ENCODE results near the gene CARD16. TPM values are rescaled to one million over a fixed set of nuclear protein-coding genes. Genes with fewer than 3 reads are reported as not detected.

Gene CARD16
- total and polyA plus RNA-seq, 2 donors, result 33.9 to 75.7 TPM

GRCh38 chr11:104991994-104992393 lies 53.1 kb downstream of the CARD16 start:
- Histone ChIP-seq H3K27me3 (ENCODE audit: control insufficient read depth in 2 of 2, insufficient read depth in 1 of 2, low read length in 1 of 2) (no peaks in the 10 kb centered on the region), H3K9me3 (ENCODE audit: control insufficient read depth in 2 of 2, insufficient read depth in 1 of 2, low read length in 1 of 2) (no peaks in the 10 kb centered on the region), H3K27ac (ENCODE audit: low read depth in 1 of 2, low read length in 1 of 2) (no peak overlapping the region), H3K4me3 (ENCODE audit: low read length in 2 of 2) (no peak overlapping the region), H3K36me3 (ENCODE audit: control insufficient read depth in 2 of 2, insufficient read depth in 2 of 2, low read length in 1 of 2) (no peaks in the 10 kb centered on the region), H3K4me1 (ENCODE audit: control insufficient read depth in 2 of 2, insufficient read depth in 2 of 2, low read length in 2 of 2) (no peaks in the 10 kb centered on the region)
- WGBS, result 96% methylated on average over 4 of the region's 4 CpGs
- no peak for DNase-seq (ENCODE audit: low read depth in 6 of 9, low spot score in 9 of 9)

Other genes starting within 250 kb of the CARD16 start
- gene CASP12, start 146.9 kb downstream of the CARD16 start, total RNA-seq, result 0.05 TPM
- gene CASP12, start 146.9 kb downstream of the CARD16 start, polyA plus RNA-seq, result 0.18 TPM
- gene CASP4, start 76.8 kb downstream of the CARD16 start, total RNA-seq, result 82.6 TPM
- 95.6 TPM for gene CASP4, start 76.8 kb downstream of the CARD16 start, polyA plus RNA-seq
- gene CASP5, start 22.2 kb downstream of the CARD16 start, total RNA-seq, result 0.33 TPM
- gene CASP5, start 22.2 kb downstream of the CARD16 start, polyA plus RNA-seq, result 0.55 TPM
- 30.9 TPM for gene CASP1, start 10.2 kb downstream of the CARD16 start, total RNA-seq
- 40.4 TPM for gene CASP1, start 10.2 kb downstream of the CARD16 start, polyA plus RNA-seq
- gene CARD18, start 94.4 kb upstream of the CARD16 start, total RNA-seq, result 0.28 TPM
- 13.9 TPM for gene CARD18, start 94.4 kb upstream of the CARD16 start, polyA plus RNA-seq

All from thymus (tissue), 11 donors.